NCI-H226 (cell line): ENCODE measurements around the gene CD55.
"Not testable (repeated sequence)": the region's sequence is repeated elsewhere in the genome, so short reads cannot be mapped to it uniquely, and the experiment has no call there.

ENCODE experiments used
- DNase-seq: peaks from one replicate; pipeline ENCODE4 v3.0.0-alpha.2; 2015

CD55 gene

GRCh38 chr1:207306603-207307002 is 14.9 kb upstream of the CD55 start:
- no peak for DNase-seq

- DNase-seq: no peak
Measured at GRCh38 chr1:207308451-207309190, 12.9 kb upstream of the CD55 start.

GRCh38 chr1:207309745-207310273 is 11.7 kb upstream of the CD55 start:
- peak; percentile 95 for DNase-seq

- no peak for DNase-seq
Measured at GRCh38 chr1:207311888-207312603, 9.4 kb upstream of the CD55 start.

GRCh38 chr1:207312604-207312920 is 8.9 kb upstream of the CD55 start:
- no peak for DNase-seq

GRCh38 chr1:207313131-207313530 is 8.3 kb upstream of the CD55 start:
- no peak for DNase-seq

- no peak for DNase-seq
Measured at GRCh38 chr1:207314816-207315215, 6.7 kb upstream of the CD55 start.

GRCh38 chr1:207315435-207315834 is 6.0 kb upstream of the CD55 start:
- no peak for DNase-seq

- DNase-seq: no peak
Measured at GRCh38 chr1:207316141-207316540, 5.3 kb upstream of the CD55 start.

GRCh38 chr1:207316622-207317391 is 4.7 kb upstream of the CD55 start:
- DNase-seq: peak; percentile 81

- DNase-seq: no peak
Measured at GRCh38 chr1:207317561-207317960, 3.9 kb upstream of the CD55 start.

GRCh38 chr1:207318072-207318619 is 3.3 kb upstream of the CD55 start:
- no peak for DNase-seq

GRCh38 chr1:207319199-207319598 is 2.3 kb upstream of the CD55 start:
- no peak for DNase-seq

- not testable (repeated sequence) for DNase-seq
Measured at GRCh38 chr1:207320105-207320504, 1.4 kb upstream of the CD55 start.

- no peak for DNase-seq
Measured at GRCh38 chr1:207321790-207322645, 540 bp downstream of the CD55 start.

- no peak for DNase-seq
Measured at GRCh38 chr1:207323425-207324225, 2.1 kb downstream of the CD55 start.

- DNase-seq: peak; percentile 50
Measured at GRCh38 chr1:207328004-207328403, 6.5 kb downstream of the CD55 start.

- DNase-seq: no peak
Measured at GRCh38 chr1:207328908-207329440, 7.5 kb downstream of the CD55 start.

GRCh38 chr1:207329469-207329868 is 8.0 kb downstream of the CD55 start:
- no peak for DNase-seq

- DNase-seq: no peak
Measured at GRCh38 chr1:207330011-207330710, 8.7 kb downstream of the CD55 start.
